Kidney tubule cell (primary cell): Measurements from ENCODE around the gene ALG1L2.
"Not testable (repeated sequence)": the region's sequence is repeated elsewhere in the genome, so short reads cannot be mapped to it uniquely, and the experiment has no call there.

Experiments used
- DNase-seq: peaks from one replicate; pipeline ENCODE4 v3.0.0-alpha.2; 2018; ENCODE audit warnings: low spot score

Gene ALG1L2

DNA sequence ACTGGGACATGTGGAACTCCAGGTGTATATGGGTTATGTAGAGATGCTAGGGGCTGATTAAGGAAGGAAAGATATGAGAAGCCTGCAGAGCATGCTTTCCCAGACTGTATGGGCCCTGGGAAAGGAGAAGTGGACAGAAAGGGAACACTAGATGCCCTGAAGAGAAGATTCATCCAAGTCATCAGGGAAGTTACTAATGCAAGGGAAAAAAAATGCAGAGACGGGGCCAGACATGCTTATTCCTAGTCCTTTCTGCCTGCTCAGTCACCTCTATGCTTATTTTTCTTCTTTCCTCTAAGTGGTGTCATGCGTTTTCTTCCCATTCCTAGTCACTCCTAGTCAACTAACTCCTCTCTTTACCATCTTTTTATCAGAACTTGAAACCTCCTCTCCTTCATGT is 43.8 kb downstream of the ALG1L2 start:
- DNase-seq = not testable (repeated sequence)

DNA sequence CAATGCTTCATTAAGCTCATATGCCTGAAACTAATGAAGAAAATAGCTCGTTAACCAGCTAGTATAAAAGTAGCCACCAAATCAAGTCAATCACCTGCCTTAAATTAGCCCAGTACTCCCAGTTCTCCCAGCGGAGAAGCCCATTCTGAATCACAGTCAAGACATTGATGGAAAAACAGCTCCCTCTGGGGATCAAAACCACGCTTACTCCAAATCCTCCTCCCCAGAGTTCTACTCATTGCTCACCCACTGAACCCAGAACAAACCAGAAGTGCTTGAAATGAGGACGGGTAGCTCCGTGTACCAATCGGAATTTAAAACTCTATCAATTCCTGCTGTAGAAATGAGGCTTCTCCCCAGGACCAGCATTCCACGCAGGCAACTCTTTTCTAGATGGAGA is 54.7 kb downstream of the ALG1L2 start:
- not testable (repeated sequence) for DNase-seq

- DNase-seq = not testable (repeated sequence)
These were observed 56.1 kb downstream of the ALG1L2 start for GRCh38 chr3:130137685-130138084.

DNA sequence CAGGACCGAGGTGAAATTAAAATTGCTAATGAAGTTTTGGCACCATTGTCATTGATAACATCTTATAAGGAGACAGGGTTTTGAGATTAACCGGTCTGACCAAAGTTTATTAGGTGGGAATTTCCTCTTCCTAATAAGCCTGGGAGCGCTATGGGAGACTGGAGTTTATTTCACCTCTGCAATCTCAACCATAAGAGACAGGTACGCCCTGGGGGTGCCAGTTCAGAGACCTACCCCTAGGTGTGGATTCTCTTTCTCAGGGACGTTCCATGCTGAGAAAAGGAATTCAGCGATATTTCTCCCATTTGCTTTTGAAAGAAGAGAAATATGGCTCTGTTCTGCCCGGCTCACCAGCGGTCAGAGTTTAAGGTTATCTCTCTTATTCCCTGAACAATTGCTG is 57.4 kb downstream of the ALG1L2 start:
- DNase-seq = not testable (repeated sequence)

GRCh38 chr3:130140756-130141155 is 59.1 kb downstream of the ALG1L2 start:
- not testable (repeated sequence) for DNase-seq

DNA sequence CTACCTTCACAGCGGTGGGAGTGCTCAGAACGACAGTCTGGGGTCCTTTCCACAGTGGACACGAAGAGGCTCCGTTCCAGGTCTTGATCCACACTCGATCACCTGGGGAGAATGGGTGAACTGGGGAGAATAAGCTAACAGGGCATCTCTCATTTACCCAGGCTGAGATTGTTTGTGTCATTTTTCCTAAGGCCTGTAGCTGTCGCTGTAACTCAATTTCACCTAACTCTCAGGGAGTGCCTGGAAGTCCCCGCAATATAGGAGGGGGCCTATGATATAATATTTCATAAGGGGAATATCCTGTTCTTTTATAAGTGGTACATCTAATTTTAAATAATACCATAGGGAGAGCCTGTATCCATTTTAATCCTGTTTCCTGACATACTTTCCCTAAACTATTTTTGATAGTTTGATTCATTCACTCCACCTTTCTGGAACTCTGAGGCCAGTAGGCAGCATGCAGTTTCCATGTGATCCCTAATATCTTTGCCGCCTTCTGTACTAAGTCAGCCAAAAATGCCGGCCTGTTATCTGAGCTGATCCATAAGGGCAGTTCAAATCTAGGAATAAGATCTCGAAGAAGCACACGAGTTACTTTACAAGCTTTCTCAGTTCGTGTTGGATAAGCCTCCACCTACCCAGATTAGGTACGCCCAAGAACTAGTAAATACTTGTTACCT is 62.2 kb downstream of the ALG1L2 start:
- DNase-seq = not testable (repeated sequence)

DNA sequence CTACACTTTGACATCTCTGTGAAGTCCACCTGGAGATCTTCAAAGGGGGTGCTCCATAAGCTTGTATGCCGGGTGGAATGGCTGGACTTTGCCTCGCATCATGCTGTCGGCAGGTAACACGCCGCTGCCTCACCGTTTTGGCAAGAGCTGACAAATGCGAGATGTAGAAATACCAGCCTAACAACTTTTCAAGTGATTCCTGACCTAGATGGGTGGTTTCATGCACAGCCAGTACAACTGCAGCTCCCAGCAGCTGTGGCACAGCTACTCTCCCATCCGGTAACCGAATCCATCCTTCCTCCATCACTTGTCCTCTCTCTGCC is 62.7 kb downstream of the ALG1L2 start:
- not testable (repeated sequence) for DNase-seq

- not testable (repeated sequence) for DNase-seq
These were observed 63.8 kb downstream of the ALG1L2 start for GRCh38 chr3:130145456-130145855.

DNA sequence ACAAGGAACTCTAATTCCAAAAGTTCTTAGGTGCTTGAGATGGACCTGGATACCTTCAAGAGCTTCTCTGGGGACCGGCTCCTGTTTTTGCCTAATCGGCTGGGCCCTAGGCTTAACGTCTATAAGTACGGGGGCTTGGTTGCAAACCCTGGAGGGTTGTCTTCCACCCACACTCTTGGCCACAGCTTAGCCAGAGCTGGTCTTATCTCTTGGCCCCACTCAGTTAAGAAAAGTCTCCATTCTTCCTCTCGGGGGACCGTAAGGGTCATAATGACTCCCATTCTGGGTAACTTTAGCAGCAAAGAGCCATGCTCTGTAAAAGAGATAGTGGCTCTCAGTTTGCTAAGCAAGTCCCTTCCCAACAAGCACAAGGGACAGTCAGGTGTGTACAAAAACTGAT is 64.8 kb downstream of the ALG1L2 start:
- DNase-seq = not testable (repeated sequence)
